ENCODE measurements around the gene EGLN2.
A peak's percentile ranks its signal among the peaks of the same experiment; 100 is the strongest.

EGLN2 gene

DNA sequence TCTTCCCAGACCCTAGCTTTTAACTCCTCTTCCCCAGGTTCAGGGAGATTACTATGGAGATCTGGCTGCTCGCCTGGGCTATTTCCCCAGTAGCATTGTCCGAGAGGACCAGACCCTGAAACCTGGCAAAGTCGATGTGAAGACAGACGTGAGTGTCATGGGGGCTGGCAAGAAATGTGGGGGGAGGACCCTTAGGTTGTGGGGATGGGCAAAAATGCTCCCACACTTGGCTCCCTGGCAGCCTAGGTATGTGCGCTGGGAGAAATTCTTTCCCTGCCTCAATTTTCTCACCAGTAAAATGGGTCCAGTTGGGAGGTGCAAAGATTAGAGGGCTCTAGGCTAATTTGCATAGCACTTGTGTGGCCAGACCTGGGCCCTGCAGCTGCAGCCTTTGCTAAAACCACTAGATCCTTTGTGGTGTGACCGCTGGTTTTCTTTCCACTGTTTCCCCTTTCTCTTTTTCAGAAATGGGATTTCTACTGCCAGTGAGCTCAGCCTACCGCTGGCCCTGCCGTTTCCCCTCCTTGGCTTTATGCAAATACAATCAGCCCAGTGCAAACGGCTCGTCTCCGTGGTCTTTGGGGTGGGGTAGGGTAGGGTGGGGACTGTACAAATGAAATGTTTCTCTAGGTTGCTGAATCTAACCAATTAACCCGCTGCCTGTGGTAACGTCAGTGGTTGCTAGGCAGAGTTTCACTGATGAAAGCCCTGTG lies 21.9 kb upstream of the EGLN2 start:
- H3K4me3 ChIP-seq (ENCODE audit: low read depth, low read length) = peak overlapping the region; percentile 63
- TF ChIP-seq, protein P1, sequence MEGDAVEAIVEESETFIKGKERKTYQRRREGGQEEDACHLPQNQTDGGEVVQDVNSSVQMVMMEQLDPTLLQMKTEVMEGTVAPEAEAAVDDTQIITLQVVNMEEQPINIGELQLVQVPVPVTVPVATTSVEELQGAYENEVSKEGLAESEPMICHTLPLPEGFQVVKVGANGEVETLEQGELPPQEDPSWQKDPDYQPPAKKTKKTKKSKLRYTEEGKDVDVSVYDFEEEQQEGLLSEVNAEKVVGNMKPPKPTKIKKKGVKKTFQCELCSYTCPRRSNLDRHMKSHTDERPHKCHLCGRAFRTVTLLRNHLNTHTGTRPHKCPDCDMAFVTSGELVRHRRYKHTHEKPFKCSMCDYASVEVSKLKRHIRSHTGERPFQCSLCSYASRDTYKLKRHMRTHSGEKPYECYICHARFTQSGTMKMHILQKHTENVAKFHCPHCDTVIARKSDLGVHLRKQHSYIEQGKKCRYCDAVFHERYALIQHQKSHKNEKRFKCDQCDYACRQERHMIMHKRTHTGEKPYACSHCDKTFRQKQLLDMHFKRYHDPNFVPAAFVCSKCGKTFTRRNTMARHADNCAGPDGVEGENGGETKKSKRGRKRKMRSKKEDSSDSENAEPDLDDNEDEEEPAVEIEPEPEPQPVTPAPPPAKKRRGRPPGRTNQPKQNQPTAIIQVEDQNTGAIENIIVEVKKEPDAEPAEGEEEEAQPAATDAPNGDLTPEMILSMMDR (IDR thresholded peaks at IDR 0.05; ENCODE audit: control insufficient read depth, extremely low read depth, insufficient read depth) = no peak
- peak; percentile 40 for DNase-seq (ENCODE audit: low read depth)

DNA sequence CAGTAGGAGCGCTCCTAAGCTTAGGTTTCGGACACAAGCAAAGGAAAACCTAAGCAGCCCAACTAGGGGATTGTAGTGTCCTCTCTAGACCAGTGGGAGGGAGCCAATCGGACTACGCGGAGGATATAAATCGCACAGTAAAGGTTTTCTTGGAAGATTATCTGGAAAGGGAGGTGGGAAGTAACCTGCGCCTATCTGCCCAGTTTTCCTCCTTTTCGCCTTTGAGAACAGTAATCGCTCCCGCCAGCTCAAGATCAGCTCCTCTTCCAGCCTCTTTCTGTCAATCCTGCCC lies 21.4 kb upstream of the EGLN2 start:
- peak overlapping the region; percentile 63 for H3K4me3 ChIP-seq (ENCODE audit: low read depth, low read length)
- no peak for DNase-seq (ENCODE audit: low read depth)
- TF ChIP-seq, protein P1 (IDR thresholded peaks at IDR 0.05; ENCODE audit: control insufficient read depth, extremely low read depth, insufficient read depth) = no peak

DNA sequence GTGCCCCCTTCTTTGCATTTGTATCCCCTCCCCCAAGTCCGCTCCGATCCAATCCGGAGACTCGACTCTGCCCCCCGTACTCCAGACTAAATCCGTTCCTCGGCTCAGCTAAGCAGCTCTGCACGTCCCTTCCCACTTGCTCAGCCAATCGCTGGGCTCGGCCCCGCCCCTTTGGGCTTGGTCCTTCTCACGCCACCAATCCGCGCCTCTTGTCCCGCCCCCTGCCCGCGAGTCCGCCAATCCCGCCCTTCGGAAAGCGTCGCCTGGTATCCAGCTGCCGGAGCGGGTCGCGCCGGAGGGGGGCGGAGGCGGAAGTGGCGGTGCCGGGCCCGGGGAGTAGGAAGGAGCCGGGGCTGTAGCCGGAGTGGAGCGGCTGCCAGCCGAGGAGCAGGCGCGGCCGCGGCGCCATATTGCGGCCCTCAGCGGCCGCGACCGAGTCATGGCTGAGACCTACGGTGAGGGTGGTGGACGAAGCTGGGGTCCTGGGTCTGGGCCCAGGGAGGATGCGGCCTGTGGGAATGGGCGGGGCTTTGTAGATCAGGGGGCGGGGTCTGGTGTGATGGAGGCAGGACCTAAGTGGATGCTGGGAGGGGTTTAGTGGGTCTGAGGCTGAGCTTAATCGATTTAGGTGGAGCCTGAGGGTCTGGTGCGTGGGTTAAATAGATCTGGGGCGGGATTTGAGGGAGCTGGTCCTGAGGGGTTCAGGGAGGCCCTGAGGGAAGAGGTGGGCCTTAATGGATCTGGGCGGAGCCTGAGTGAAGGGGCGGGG lies 20.9 kb upstream of the EGLN2 start, which contains the start of gene RAB4B:
TSS of gene RAB4B (plus strand) at position 311 of the 769 bp plus-strand sequence. CDS start at position 440, 129 bp downstream.
- TF ChIP-seq, protein P1 (IDR thresholded peaks at IDR 0.05; ENCODE audit: control insufficient read depth, extremely low read depth, insufficient read depth) = no peak
- H3K4me3 ChIP-seq (ENCODE audit: low read depth, low read length) = peak within 1 kb of the TSS; percentile 63
- peak; percentile 92 for DNase-seq (ENCODE audit: low read depth)

DNA sequence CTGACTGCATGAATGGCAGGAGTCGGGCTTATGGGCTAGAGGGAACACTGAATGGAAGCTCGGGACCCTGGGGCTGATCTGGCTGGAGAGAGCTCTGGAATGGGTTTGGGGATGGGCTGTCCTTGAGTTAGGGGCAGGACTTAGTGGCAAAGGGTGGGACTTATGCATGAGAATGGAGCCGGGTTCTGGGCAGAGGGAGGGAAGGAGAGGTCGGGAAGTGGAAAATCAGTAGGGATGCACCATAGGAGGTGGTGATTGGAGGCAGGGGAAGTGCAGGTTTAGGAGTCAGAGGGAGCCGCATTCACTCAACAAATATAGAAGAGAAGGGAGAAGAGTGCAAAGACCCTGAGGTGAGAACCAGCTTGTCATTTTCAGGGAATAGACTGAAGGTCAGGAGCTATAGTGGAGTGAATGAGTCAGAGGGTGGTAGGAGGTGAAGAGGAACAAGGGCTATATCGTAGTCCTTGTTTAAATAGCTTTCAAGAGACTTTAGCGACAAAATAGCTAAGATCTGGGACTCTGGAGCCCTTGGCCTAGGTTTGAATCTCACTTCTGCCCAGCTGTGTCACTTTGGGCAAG lies 20.2 kb upstream of the EGLN2 start:
- no peak for DNase-seq (ENCODE audit: low read depth)
- TF ChIP-seq, protein P1 (IDR thresholded peaks at IDR 0.05; ENCODE audit: control insufficient read depth, extremely low read depth, insufficient read depth) = no peak
- peak overlapping the region; percentile 63 for H3K4me3 ChIP-seq (ENCODE audit: low read depth, low read length)

DNA sequence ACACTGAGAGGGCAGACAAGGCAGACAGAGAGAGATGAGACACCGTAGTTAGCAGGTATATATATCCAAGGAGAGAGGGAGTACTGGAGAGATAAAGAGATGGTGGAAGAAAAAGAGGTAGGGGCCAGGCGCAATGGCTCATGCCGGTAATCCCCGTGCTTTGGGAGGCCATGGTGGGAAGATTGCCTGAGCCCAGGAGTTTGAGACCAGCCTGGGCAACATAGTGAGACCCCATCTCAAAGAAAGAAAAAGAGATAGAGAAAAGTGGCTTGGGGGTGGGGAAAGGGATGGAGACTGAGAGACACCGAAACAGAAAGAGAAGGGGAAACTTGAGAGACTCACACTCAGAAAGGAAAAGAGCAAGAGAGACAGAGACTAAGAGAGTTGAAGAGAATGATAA lies 18.4 kb upstream of the EGLN2 start:
- TF ChIP-seq, protein P1 (IDR thresholded peaks at IDR 0.05; ENCODE audit: control insufficient read depth, extremely low read depth, insufficient read depth) = no peak
- no peak for DNase-seq (ENCODE audit: low read depth)
- H3K4me3 ChIP-seq (ENCODE audit: low read depth, low read length) = no peak overlapping the region

DNA sequence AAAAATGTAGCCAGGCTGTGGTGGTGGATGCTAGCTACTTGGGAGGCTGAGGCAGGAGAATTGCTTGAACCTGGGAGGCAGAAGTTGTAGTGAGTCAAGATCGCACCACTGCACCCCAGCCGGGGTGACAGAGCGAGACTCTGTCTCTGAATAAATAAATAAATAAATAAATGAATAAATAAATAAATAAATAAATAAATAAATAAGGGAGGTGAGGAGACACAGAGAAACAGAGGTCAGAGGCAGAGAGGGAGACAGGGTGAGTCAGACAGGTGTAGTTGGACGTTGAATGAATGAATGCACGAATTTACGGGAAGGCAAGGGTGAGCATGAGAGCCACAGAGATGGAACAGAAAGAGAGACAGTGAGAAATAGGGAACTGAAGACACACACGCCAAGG lies 17.9 kb upstream of the EGLN2 start:
- TF ChIP-seq, protein P1 (IDR thresholded peaks at IDR 0.05; ENCODE audit: control insufficient read depth, extremely low read depth, insufficient read depth) = no peak

More for the DNA sequence above, 17.9 kb upstream of the EGLN2 start:
- no peak for DNase-seq (ENCODE audit: low read depth)
- H3K4me3 ChIP-seq (ENCODE audit: low read depth, low read length) = no peak overlapping the region
